HEK293T (cell line): ENCODE results near the gene MOB1A.
"Not testable (repeated sequence)": the region's sequence is repeated elsewhere in the genome, so short reads cannot be mapped to it uniquely, and the experiment has no call there.

Source experiments
- CTCF ChIA-PET: fragments of 350-600 bp; formaldehyde crosslinking; extraction: SDS; loops from one replicate; lab custom pipeline; 2021; ENCODE audit warnings: antibody characterized with exemption, inconsistent platforms; lab: Yijun Ruan, JAX
- POLR2A ChIA-PET: fragments of 350-600 bp; formaldehyde crosslinking; extraction: SDS; loops from one replicate; lab custom pipeline; 2020; ENCODE audit warnings: antibody characterized with exemption, inconsistent platforms; lab: Yijun Ruan, JAX
- DNase-seq: peaks from one replicate; pipeline ENCODE4 v3.0.0; 2012; ENCODE audit warnings: mixed read lengths; ENCODE audit errors: extremely low spot score
- ARNT ChIP-seq: fragments of 450-650 bp; IDR thresholded peaks from 2 replicates; pipeline ENCODE4 v1.6.1; 2017; ENCODE audit warnings: mild to moderate bottlenecking
- BHLHE40 ChIP-seq: fragments of 450-650 bp; IDR thresholded peaks from 2 replicates; pipeline ENCODE4 v1.6.1; 2016; ENCODE audit warnings: mild to moderate bottlenecking, moderate library complexity, borderline replicate concordance
- CTBP1 ChIP-seq: fragments of 450-650 bp; IDR thresholded peaks from 2 replicates; pipeline ENCODE4 v1.6.1; 2016; ENCODE audit warnings: borderline replicate concordance
- ELF4 ChIP-seq: fragments of 450-650 bp; IDR thresholded peaks from 2 replicates; pipeline ENCODE4 v1.6.1; 2017; ENCODE audit warnings: antibody characterized with exemption
- FOXA1 ChIP-seq: fragments of 450-650 bp; IDR thresholded peaks from 2 replicates; pipeline ENCODE4 v1.6.1; 2016; ENCODE audit warnings: mild to moderate bottlenecking
- FOXK2 ChIP-seq: fragments of 450-650 bp; IDR thresholded peaks from 2 replicates; pipeline ENCODE4 v1.6.1; 2016; ENCODE audit warnings: mild to moderate bottlenecking
- FOXM1 ChIP-seq: fragments of 450-650 bp; IDR thresholded peaks from 2 replicates; pipeline ENCODE4 v1.6.1; 2017; ENCODE audit warnings: mild to moderate bottlenecking, borderline replicate concordance
- HDGF ChIP-seq: fragments of 450-650 bp; IDR thresholded peaks from 2 replicates; pipeline ENCODE4 v1.6.1; 2017; ENCODE audit warnings: antibody characterized with exemption, borderline replicate concordance
- L3MBTL2 ChIP-seq: fragments of 450-650 bp; conservative IDR thresholded peaks from 2 replicates; pipeline ENCODE4 v1.6.1; 2016; ENCODE audit warnings: mild to moderate bottlenecking
- LEF1 ChIP-seq: fragments of 450-650 bp; IDR thresholded peaks from 2 replicates; pipeline ENCODE4 v1.6.1; 2017; ENCODE audit warnings: mild to moderate bottlenecking, borderline replicate concordance
- NFRKB ChIP-seq: fragments of 450-650 bp; IDR thresholded peaks from 2 replicates; pipeline ENCODE4 v1.6.1; 2016; ENCODE audit warnings: mild to moderate bottlenecking, moderate library complexity
- SP1 ChIP-seq: fragments of 450-650 bp; IDR thresholded peaks from 2 replicates; pipeline ENCODE4 v1.6.1; 2017
- SUZ12 ChIP-seq: fragments of 450-650 bp; IDR thresholded peaks from 2 replicates; pipeline ENCODE4 v1.6.1; 2016; ENCODE audit warnings: mild to moderate bottlenecking
- TARDBP ChIP-seq: fragments of 450-650 bp; IDR thresholded peaks from 2 replicates; pipeline ENCODE4 v1.6.1; 2016
- ZNF384 ChIP-seq: fragments of 450-650 bp; IDR thresholded peaks from 2 replicates; pipeline ENCODE4 v1.6.1; 2016
- TF ChIP-seq, protein P1 (sequence below): fragments of 450-650 bp; IDR thresholded peaks from 2 replicates; pipeline ENCODE4 v1.6.1; 2016

MOB1A gene

GRCh38 chr2:74222300-74222650, 43.6 kb upstream of the MOB1A start:
- POLR2A ChIA-PET = no interaction called here
- CTCF ChIA-PET = no interaction called here
- no peak for TF ChIP-seq ZNF384
- TF ChIP-seq, protein P1, sequence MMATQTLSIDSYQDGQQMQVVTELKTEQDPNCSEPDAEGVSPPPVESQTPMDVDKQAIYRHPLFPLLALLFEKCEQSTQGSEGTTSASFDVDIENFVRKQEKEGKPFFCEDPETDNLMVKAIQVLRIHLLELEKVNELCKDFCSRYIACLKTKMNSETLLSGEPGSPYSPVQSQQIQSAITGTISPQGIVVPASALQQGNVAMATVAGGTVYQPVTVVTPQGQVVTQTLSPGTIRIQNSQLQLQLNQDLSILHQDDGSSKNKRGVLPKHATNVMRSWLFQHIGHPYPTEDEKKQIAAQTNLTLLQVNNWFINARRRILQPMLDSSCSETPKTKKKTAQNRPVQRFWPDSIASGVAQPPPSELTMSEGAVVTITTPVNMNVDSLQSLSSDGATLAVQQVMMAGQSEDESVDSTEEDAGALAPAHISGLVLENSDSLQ = no peak
- TF ChIP-seq CTBP1 = no peak
- TF ChIP-seq L3MBTL2 = no peak
- no peak for TF ChIP-seq FOXA1
- TF ChIP-seq HDGF = no peak
- no peak for TF ChIP-seq ELF4
- no peak for DNase-seq

- CTCF ChIA-PET = no interaction called here
- TF ChIP-seq, protein P1 = no peak
- no peak for TF ChIP-seq HDGF
- POLR2A ChIA-PET = no interaction called here
- no peak for DNase-seq
Observed at GRCh38 chr2:74221604-74222299, 43.1 kb upstream of the MOB1A start.

DNA sequence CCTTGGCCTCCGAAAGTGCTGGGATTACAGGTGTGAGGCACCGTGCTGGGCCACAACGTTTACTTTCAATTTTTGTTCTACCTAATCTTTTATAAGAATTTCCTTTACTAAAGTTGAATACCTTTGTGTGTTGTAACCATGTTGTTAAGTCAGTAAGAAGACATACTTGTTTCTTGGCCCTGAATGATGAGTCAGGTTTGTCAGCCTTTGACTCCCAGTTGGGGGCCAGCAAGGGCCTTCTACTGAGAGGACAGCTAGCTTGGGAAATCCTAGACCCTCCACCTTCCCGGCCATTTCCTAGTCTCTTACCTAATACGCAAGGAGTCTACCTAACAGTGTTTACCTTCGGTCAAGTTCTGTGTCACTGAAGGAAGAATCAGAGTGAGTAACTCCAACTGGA, 42.4 kb upstream of the MOB1A start:
- TF ChIP-seq SUZ12 = no peak
- TF ChIP-seq ARNT = no peak
- TF ChIP-seq FOXA1 = no peak
- no peak for TF ChIP-seq FOXK2
- TF ChIP-seq, protein P1 = no peak
- no peak for TF ChIP-seq NFRKB
- TF ChIP-seq LEF1 = no peak
- no peak for TF ChIP-seq ELF4
- no peak for TF ChIP-seq L3MBTL2
- no peak for TF ChIP-seq CTBP1
- TF ChIP-seq HDGF = no peak
- TF ChIP-seq FOXM1 = no peak
- no peak for TF ChIP-seq ZNF384
- TF ChIP-seq TARDBP = no peak
- TF ChIP-seq SP1 = no peak
- TF ChIP-seq BHLHE40 = no peak
- DNase-seq = no peak
- POLR2A ChIA-PET = no interaction called here
- CTCF ChIA-PET = no interaction called here

GRCh38 chr2:74219846-74220486, 41.3 kb upstream of the MOB1A start:
- no peak for DNase-seq
- POLR2A ChIA-PET = no interaction called here
- TF ChIP-seq, protein P1 = no peak
- TF ChIP-seq ELF4 (no peak), SP1 (no peak), NFRKB (no peak), FOXK2 (no peak), L3MBTL2 (no peak), FOXA1 (no peak), TARDBP (no peak), SUZ12 (no peak), BHLHE40 (no peak), ZNF384 (no peak)
- CTCF ChIA-PET = no interaction called here

GRCh38 chr2:74216642-74217041, 38.0 kb upstream of the MOB1A start:
- DNase-seq = no peak
- no peak for TF ChIP-seq FOXA1
- no peak for TF ChIP-seq ELF4
- no peak for TF ChIP-seq BHLHE40
- no peak for TF ChIP-seq LEF1
- no peak for TF ChIP-seq FOXK2
- no peak for TF ChIP-seq FOXM1
- no peak for TF ChIP-seq NFRKB
- TF ChIP-seq, protein P1 = no peak
- TF ChIP-seq TARDBP = no peak
- TF ChIP-seq L3MBTL2 = no peak
- no peak for TF ChIP-seq SUZ12
- TF ChIP-seq ARNT = no peak
- no peak for TF ChIP-seq CTBP1
- TF ChIP-seq HDGF = no peak
- TF ChIP-seq ZNF384 = no peak
- no peak for TF ChIP-seq SP1
- ChIA-PET POLR2A (interaction anchor here (1.1 kb wide), 1 partner anchor 10 kb away, joined by 3 read pairs; no protein-coding TSS in a partner anchor), CTCF (no interaction called here)

DNA sequence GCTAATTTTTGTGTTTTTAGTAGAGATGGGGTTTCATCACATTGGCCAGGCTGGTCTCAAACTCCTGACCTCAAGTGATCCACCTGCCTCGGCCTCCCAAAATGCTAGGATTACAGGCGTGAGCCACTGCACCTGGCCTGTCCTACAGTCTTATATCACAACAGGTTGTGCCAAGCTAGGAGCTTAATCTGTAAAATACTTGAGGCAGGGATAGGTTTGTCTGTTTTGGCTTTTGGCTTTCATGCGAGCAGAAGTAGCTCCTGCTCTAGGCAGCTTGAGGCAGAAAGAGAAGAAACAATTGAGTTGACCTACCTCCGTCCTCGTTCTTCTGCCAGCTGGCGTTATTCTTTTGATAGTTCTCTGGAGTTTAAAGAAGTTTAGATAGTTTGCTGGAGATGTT, 37.1 kb upstream of the MOB1A start:
- POLR2A ChIA-PET = interaction anchor here (0.6 to 1.1 kb wide), 3 partner anchors 9 to 17 kb away, joined by 3 read pairs; partner anchors contain the start of gene MTHFD2
- CTCF ChIA-PET, DNase-seq: not testable (repeated sequence)
